Suprapubic skin (tissue), 4 donors: ENCODE results near the gene ALPG. TPM values are rescaled to one million over a fixed set of nuclear protein-coding genes. Genes with fewer than 3 reads are reported as not detected.
A peak's percentile ranks its signal among the peaks of the same experiment; 100 is the strongest.
"Not testable (repeated sequence)": the region's sequence is repeated elsewhere in the genome, so short reads cannot be mapped to it uniquely, and the experiment has no call there.

Experiments
- DNase-seq, 2 donors: peaks; one replicate each; pipeline ENCODE4 v3.0.0-alpha.2; 2019; ENCODE audit warnings: low spot score in 2 of 2
- H3K27ac ChIP-seq: fragments of 200-600 bp; sonication (generic); one replicate; pipeline ENCODE4 v1.5.1; 2019
- H3K27me3 ChIP-seq: fragments of 200-600 bp; sonication (generic); one replicate; pipeline ENCODE4 v1.5.1; 2019
- H3K36me3 ChIP-seq: fragments of 200-600 bp; sonication (generic); one replicate; pipeline ENCODE4 v1.5.1; 2019
- H3K4me1 ChIP-seq: fragments of 200-600 bp; sonication (generic); one replicate; pipeline ENCODE4 v1.5.1; 2019
- H3K4me3 ChIP-seq: fragments of 200-600 bp; sonication (generic); one replicate; pipeline ENCODE4 v1.5.1; 2019; ENCODE audit warnings: mild to moderate bottlenecking
- H3K9me3 ChIP-seq: fragments of 200-600 bp; sonication (generic); one replicate; pipeline ENCODE4 v1.5.1; 2019
- EP300 ChIP-seq: sonication (generic); formaldehyde crosslinking; IDR thresholded peaks from one replicate; pipeline ENCODE4 v1.6.1; 2017; ENCODE audit warnings: antibody characterized with exemption
- POLR2A ChIP-seq, 2 donors: fragments of 450-650 bp; IDR thresholded peaks; one replicate each; pipeline ENCODE4 v1.6.1; 2017; ENCODE audit warnings: antibody characterized with exemption in 2 of 2, mild to moderate bottlenecking in 2 of 2, moderate library complexity in 2 of 2
- POLR2AphosphoS5 ChIP-seq, 3 donors: sonication (generic); formaldehyde crosslinking; IDR thresholded peaks; one replicate each; pipeline ENCODE4 v1.6.1; 2017; ENCODE audit warnings: antibody characterized with exemption in 3 of 3
- WGBS: methylation state at CpG from one replicate; pipeline ENCODE4 v1.1.5; 2018; 5-methylcytosine and 5-hydroxymethylcytosine counted together
- total RNA-seq, 4 donors: library from RNA; depleted of rRNA; stranded (reverse); fragments of >200 nt; gene quantifications; one replicate each; pipeline ENCODE4 v1.1.0, GENCODE V29; 2016
- TF ChIP-seq, protein P1 (sequence below), 2 donors: fragments of 200-600 bp in 1 of 2; fragments of 450-650 bp in 1 of 2; sonication (generic) in 1 of 2; IDR thresholded peaks; one replicate each; pipeline ENCODE4 v1.5.1; 2016 to 2019; ENCODE audit warnings: antibody characterized with exemption in 2 of 2, mild to moderate bottlenecking in 1 of 2, moderate library complexity in 1 of 2

ALPG gene
- total RNA-seq, 4 donors from 2014 or later: not detected

GRCh38 chr2:232439758-232440135 is 33.1 kb downstream of the ALPG start:
- Histone ChIP-seq H3K27ac (no peak overlapping the region), H3K9me3 (no peaks in the 10 kb centered on the region), H3K36me3 (no peaks in the 10 kb centered on the region), H3K4me1 (no peaks in the 10 kb centered on the region), H3K4me3 (no peak overlapping the region), H3K27me3 (peaks cover 14% of the 10 kb centered on the region)
- TF ChIP-seq POLR2A (IDR thresholded peaks at IDR 0.05): no peak
- TF ChIP-seq, protein P1, sequence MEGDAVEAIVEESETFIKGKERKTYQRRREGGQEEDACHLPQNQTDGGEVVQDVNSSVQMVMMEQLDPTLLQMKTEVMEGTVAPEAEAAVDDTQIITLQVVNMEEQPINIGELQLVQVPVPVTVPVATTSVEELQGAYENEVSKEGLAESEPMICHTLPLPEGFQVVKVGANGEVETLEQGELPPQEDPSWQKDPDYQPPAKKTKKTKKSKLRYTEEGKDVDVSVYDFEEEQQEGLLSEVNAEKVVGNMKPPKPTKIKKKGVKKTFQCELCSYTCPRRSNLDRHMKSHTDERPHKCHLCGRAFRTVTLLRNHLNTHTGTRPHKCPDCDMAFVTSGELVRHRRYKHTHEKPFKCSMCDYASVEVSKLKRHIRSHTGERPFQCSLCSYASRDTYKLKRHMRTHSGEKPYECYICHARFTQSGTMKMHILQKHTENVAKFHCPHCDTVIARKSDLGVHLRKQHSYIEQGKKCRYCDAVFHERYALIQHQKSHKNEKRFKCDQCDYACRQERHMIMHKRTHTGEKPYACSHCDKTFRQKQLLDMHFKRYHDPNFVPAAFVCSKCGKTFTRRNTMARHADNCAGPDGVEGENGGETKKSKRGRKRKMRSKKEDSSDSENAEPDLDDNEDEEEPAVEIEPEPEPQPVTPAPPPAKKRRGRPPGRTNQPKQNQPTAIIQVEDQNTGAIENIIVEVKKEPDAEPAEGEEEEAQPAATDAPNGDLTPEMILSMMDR (IDR thresholded peaks at IDR 0.05): peak in 1 of 2 donors; percentile 33
- DNase-seq: peak in 1 of 2 donors; percentile 41
- WGBS: 38% methylated on average over 1 of the region's 5 CpGs

DNA sequence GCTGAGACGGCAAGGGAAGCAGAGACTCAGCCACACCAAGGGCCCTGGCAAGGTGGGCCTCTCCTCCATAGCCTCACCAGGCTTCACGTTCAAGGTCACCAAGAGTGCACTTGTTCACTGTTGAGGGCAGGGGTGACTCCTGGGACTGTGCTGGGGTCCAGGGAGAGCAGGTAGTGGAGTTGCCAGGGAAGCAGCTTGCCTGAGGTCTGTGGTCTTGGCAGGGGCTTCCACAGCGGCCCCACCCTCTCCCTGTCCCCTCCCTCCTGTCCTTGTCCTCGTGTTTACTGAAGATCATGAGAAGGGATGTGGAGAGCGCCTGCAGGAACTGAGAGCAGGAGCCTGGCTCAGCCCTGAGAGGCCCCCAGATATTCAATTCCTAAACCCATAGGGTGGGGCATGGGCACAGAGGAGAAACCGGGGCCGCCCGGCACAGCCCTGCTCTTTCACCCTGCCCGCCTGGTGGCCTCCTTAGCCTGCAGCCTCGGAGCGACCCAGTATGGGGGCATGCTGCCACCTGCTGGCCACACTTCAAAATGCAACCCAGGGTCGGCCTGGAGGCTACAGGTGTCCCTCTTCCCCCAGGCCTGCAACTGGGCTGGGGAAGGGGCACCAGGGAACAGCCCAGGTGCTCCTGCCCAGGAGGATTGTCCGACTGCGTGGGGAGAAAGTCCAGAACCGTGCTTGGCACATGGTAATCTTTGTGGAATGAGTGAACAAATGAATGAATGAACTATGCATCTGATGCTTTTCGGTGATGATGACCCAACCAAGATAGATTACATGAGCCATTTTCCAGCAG is 33.8 kb downstream of the ALPG start:
- not testable (repeated sequence) for H3K27ac ChIP-seq, H3K36me3 ChIP-seq, H3K4me3 ChIP-seq, H3K4me1 ChIP-seq, H3K9me3 ChIP-seq
- DNase-seq: peak; percentile 89 to 90
- 16% methylated on average over 14 of the region's 16 CpGs for WGBS
- peaks cover 14% of the 10 kb centered on the region for H3K27me3 ChIP-seq
- TF ChIP-seq, protein P1 (IDR thresholded peaks at IDR 0.05): peak; percentile 79 to 92

DNA sequence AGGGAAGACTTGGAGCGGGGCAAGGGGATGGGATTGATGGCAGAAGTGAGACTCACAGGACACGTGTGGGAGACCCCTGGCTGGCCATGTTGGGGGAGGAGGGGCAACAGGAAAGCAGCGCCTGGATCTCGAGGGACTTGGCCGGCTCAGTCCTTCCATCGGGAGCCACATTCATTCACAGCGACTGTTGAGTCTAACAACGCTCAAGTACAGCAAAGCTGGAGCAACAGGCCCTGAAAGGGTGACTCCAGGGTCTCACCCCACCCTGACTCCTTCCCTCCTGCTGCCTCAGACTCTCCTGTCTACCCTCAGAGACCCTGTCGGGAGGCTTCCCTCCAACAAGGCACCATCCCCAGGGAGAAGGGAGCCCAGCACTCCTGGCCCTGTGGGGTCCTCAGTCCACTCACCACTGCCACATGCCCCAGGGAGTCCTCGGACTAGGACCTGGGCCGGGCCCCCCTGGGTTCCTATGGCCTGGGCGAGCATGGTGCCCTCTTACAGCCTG is 34.6 kb downstream of the ALPG start:
- 76% methylated on average over 9 of the region's 12 CpGs for WGBS
- Histone ChIP-seq H3K9me3 (no peaks in the 10 kb centered on the region), H3K27me3 (peaks cover 14% of the 10 kb centered on the region), H3K27ac (no peak overlapping the region), H3K4me1 (no peaks in the 10 kb centered on the region), H3K36me3 (no peaks in the 10 kb centered on the region), H3K4me3 (no peak overlapping the region)
- TF ChIP-seq EP300 (no peak), POLR2A (IDR thresholded peaks at IDR 0.05) (no peak), POLR2AphosphoS5 (IDR thresholded peaks at IDR 0.05) (no peak)
- TF ChIP-seq, protein P1 (IDR thresholded peaks at IDR 0.05): no peak
- peak in 1 of 2 donors; percentile 46 for DNase-seq

DNA sequence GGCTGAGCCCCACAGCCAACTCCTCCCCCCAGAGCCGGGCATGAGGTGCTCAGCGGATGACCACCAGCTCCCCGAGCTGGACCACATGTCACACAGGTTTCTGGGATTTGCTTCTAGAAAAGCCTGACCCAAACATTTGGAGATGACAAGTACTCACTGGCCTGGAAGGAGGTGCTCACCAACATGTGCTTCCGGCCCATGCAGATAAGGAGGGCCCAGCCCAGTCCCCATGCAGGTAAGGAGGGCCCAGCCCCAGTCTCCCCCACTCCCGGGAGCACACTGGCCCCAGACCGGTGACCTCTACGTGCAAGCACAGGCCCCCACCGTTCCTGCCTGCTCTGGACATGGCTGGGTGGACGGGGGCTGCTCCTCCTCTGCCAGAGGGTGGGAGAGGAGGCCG is 35.3 kb downstream of the ALPG start:
- not testable (repeated sequence) for H3K27ac ChIP-seq, H3K36me3 ChIP-seq, H3K4me1 ChIP-seq, H3K9me3 ChIP-seq, H3K4me3 ChIP-seq
- peak in 1 of 2 donors; percentile 55 for DNase-seq
- peaks cover 14% of the 10 kb centered on the region for H3K27me3 ChIP-seq
- WGBS: 60% methylated on average over 1 of the region's 10 CpGs

DNA sequence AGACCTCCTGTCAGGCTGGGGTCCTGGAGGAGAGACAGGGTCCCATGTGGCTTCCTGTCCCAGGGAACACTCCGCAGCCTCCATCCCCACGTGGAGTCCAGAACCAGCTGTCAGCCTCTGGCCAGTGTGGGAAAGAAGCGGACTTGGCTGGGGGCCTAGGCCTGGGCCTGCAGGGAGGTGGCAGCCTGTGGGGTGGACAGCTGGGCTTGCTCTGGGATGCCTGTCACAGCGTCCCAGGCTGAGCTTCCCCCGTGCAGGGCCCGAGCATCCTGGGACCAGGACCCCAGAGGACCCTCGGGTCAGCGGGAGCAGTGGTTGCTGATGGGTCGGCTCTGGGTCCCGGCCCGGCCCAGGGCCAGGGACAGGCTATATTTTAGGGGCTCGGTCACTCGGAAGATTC is 35.8 kb downstream of the ALPG start:
- H3K27ac ChIP-seq, H3K4me1 ChIP-seq, H3K9me3 ChIP-seq, H3K4me3 ChIP-seq, H3K36me3 ChIP-seq: not testable (repeated sequence)
- DNase-seq: peak in 1 of 2 donors; percentile 24
- no CpG with 5 or more reads among the region's 13 CpGs for WGBS
- H3K27me3 ChIP-seq: peaks cover 14% of the 10 kb centered on the region

- no CpG with 5 or more reads among the region's 13 CpGs for WGBS
Observed at GRCh38 chr2:232443047-232443446, 36.4 kb downstream of the ALPG start.

DNA sequence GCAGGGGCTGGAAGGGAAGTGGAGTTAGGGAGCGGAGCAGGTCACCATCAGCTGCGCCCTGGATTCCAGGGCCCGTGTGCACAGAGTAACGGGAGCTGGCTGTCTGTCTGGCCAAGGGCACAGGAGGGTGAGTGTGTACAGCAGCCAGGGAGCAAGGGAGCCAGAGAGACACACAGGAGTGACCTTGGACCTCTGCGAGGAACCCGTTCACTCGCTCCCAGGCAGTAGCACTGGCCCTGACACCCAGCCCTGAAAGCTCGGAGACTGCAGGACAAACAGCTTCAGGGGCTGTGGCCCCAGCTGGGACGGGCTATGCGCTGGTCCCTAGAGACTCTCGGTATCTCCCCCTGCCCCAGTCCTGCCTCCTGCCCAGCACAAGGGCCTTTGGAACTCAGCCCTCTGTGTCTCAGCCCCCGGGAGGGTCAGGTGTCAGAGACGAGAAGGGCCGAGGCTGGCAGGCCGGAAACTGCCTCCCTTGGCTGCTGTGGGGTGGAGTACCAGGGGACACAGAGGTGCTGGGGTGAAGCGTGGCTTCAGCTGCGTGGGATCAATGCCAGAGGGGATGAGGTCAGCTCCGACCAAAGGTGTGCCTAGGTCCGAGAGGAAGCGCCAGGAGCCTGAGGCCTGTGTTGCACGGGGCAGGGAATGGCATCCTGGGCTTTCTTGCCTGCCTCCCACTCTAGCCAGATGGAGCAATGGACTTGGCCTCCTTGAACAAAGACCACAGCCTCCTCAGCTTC is 37.2 kb downstream of the ALPG start:
- peaks cover 13% of the 10 kb centered on the region for H3K27me3 ChIP-seq
- not testable (repeated sequence) for H3K4me1 ChIP-seq, H3K4me3 ChIP-seq, H3K36me3 ChIP-seq, H3K9me3 ChIP-seq, H3K27ac ChIP-seq
- peak in 1 of 2 donors; percentile 66 for DNase-seq
- WGBS: no CpG with 5 or more reads among the region's 21 CpGs

More at GRCh38 chr2:232443047-232443446, 36.4 kb downstream of the ALPG start:
- H3K27ac ChIP-seq, H3K36me3 ChIP-seq, H3K9me3 ChIP-seq, H3K4me3 ChIP-seq, H3K4me1 ChIP-seq: not testable (repeated sequence)
- H3K27me3 ChIP-seq: peaks cover 14% of the 10 kb centered on the region
- DNase-seq: peak in 1 of 2 donors; percentile 53
